HG02759 (cell line): ENCODE measurements around the gene LRRC8D.
A peak's percentile ranks its signal among the peaks of the same experiment; 100 is the strongest.

Experiments used
- ATAC-seq: cut with Tn5 transposase; IDR thresholded peaks from one replicate; pipeline ENCODE4 v1.9.1; 2021; ENCODE audit warnings: mild to moderate bottlenecking, moderate library complexity; ENCODE audit not compliant: unreplicated experiment

Gene LRRC8D

DNA sequence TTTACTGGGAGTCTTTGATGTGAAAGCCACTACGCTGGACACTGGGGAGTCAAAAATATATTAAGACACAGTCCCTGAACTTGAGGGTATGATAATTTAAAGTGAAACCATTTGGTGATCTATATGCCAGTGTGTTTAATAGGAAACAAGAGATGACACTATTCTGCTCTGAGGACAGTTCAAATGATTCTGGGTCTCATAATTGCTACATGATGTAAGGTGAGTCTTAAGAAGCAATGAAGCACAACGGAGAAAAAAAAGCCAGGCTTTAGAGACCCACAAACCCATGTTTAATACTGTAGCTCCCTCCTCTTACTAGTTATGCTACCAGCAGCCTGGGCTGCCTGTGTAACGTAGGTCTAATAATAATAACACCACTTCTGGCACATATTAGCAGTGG lies 14.2 kb upstream of the LRRC8D start:
- no peak for ATAC-seq

- no peak for ATAC-seq
Measured at GRCh38 chr1:89807503-89807902, 13.3 kb upstream of the LRRC8D start.

DNA sequence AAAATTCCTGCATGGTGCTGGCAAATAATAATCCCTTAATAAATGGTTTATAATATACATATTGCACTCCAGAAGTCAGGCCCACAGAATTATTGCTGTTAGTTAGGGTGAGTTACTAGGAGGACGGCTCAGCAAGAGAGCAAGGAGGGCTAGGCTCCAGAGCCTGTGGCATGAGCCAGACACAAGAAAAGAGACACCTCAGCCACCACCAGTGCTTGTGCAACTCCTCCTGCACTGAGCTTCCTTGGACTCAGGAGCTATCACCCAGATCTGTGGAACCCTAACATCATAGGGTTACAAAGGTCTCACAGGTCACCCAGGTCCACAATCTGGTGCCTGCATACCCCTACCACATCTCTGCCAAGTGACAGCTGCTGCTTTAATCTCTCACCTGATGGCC lies 12.8 kb upstream of the LRRC8D start:
- ATAC-seq: no peak

DNA sequence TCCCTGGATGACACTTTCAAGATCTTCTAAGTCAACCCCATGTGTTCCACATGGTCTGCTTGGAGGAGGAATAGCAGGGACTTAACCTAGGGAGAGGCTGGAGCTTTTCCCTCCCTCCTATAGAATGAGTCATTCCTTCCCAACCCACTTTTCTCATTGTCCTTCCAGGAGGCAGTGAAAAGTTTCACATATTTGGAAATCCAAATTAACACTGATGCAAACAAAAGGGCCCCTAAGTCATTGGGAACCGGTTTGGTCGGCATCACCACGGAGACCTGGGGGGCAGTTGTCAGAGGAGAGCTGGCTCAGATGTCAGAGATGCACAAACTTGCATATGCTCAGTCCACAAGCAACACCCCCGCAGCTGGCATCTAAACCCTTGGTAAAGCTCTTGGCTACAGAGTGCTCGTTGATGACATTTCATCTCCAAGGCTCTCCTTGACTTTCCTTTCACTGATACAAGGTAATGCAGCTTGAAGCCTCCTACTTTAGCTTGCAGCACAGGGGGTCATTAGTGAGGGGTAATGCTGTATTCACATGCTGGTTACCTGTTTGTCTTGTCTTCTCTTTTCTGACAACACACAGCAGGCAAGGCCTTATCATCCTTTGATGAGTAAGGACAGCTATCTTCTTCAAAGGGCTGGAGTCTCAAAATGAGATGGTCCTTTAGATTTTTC lies 12.3 kb upstream of the LRRC8D start:
- no peak for ATAC-seq

GRCh38 chr1:89809556-89809955 lies 11.3 kb upstream of the LRRC8D start:
- no peak for ATAC-seq

- no peak for ATAC-seq
Measured at GRCh38 chr1:89810302-89810701, 10.5 kb upstream of the LRRC8D start.

DNA sequence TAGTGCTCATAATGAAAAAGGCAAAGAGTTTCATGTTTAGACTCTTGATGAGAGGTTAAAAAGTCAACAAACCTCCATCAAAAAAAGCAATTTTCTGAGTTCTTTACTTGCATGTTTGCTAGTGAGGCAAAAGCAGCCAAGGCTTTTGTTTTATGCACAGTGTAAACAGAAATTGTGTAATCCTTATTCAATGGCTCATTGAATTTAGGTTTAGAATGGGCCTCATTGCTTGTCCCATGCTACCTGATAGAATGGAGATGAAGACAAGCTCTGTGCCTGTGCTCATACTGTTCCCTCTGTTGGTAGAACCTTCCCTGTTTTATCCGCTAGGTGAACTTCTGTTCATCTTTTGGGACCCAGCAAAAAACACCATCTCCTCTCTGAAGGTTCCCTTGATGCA lies 10.0 kb upstream of the LRRC8D start:
- no peak for ATAC-seq

DNA sequence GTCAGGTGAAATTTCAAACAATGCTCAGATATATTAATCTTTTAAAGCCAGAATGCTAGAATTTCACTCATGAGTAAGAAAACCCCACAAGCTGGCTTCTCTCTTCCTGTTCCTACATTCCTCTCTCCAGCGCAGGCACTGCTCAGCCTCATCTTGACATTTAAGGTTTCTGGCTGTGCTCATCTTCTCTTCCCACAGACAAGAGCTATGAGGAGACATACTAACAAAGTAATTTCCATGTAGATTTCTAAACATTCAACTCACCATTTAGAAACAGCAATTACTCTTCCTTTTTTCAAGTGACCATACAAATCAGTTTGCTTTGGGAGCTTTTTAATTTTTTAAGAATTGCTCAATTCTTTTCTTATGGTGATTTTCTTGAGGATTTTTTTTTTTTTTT lies 7.8 kb upstream of the LRRC8D start:
- ATAC-seq: no peak

GRCh38 chr1:89815040-89815439 lies 5.8 kb upstream of the LRRC8D start:
- no peak for ATAC-seq

DNA sequence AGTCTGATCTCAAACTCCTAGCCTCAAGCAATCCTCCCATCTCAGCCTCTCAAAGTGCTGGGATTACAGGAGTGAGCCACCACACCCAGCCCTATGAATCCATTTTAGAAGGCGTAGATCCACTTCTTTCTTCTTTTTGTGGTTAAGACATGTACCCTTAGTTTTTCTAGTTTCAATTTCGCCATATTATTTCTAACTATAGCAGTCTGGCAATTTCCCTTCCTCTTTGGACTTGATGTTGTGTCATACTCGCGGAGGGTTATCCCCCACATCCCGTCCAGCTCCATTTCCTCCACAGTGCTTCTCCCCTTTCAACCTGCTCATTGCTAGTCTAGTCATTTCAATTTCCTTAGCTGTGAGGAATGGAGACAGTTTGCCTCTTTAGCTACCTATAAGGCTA lies 5.2 kb upstream of the LRRC8D start:
- no peak for ATAC-seq

- no peak for ATAC-seq
Measured at GRCh38 chr1:89816366-89816765, 4.5 kb upstream of the LRRC8D start.

DNA sequence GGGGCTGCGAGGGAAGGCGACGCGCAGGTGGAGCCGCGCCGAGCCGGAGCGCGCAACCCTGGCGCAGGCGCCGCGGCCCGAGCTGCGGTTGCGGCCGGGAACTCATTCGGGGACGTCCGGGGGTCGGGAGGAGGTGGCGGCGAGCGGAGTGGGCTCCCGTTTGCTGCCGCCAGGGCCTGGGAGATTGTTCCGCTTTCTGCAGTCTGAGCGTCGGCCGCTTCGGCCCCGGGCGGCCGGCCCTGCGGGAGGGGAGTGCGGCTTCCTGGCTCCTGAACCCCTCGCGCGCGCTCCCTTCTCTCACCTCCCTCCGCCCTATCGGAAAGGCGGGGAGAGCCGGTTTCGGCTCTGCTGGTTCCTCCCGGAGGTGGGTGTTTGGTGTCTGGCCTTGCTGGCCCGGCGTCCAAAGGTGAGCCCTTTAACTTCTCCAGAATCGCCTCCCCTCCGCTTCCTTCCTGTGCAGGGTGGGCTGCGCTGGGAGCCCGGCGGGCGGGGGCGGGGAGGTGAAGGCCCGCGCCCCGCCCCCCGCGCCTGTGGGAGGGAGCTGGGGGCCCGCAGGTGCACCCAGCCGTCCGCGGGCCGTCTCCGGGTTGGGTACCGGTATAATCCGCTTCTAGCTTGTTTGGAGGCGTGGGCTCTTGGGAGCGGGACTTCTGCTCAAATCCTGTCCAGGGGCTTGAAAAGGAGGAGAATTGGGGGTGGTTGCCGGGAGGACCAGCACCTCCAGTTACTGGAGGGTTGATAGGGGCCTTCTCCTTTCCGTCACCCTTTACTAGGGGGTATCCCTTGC lies 683 bp downstream of the LRRC8D start:
- peak; percentile 60 for ATAC-seq

DNA sequence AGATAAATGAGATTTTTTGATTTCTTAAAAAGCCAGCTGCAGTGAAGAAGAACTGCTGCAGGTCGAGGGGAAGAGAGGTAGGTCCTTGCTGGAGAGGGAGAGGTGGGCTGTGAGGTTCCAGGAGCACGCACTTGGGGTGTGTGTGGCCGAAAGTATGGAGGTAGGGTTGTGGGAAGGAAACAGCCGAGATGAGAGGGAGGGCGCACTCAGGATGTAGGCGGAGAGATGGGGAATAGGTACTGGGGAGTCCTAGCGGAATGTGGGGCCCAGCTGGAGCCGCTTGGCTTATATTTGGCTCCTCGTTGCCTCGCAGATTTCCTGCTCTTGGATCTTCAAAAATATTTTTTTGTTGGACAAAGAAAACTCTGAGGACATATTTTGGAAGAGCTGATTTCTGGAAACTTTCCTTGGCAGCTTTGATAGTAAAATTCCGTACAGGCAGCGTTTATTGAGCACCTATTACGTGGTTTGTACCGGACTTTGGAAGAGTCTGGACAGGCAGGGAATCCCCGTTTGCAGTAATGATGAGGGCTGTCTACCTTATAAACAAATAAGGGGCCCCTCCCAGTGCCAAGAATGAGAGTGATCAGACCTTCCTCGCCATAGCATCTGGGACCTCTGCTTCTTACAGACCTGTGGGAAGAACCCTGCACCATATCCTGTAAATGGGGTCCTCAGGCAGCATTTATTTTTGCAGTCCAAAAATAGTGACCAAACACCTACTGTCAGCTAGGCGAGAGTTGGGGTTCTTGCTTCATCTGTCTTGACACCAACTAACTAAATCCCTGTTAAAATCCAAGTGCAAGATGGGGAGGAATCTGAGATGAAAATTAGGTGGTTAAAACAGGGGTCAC lies 1.5 kb downstream of the LRRC8D start:
- no peak for ATAC-seq

- no peak for ATAC-seq
Measured at GRCh38 chr1:89822999-89823628, 2.3 kb downstream of the LRRC8D start.

- peak; percentile 14 for ATAC-seq
Measured at GRCh38 chr1:89823679-89824292, 3.0 kb downstream of the LRRC8D start.

DNA sequence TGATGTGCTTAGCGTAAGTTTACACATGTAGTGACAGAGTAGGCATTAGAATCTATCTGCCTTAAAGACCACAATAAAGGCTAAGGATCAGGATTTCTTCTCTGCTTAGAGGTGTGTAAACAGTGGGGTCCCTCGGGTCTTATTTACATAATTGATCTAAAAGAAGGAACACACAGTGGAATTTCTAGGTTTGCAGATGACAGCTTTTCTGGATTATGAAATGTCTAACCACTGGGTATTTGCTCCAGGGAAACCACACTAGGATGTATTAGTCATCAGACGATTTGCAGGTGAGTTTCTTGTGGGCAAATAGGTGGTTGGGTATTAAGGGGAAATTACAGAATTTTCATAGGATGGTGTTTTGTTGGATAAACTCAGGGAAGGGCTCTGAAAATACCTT lies 5.8 kb downstream of the LRRC8D start:
- no peak for ATAC-seq

DNA sequence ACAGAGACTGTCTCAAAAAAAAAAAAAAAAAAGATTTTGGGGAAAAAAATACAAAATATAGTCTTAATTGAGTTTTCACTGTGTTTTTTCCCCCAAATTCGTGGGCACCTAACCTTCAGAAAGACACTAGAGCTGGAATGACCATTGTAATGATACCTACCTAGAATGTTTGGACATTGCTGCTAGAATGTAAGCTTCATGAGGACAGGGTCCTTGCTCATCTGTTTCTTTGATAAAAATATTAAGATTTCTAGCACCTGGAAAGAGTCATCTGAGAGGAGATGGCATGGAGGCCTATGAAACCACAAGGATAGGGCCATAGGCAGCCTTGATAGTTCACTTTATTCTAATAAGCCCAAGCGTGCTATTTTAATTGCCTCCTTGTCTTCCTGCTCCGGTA lies 6.5 kb downstream of the LRRC8D start:
- ATAC-seq: no peak

DNA sequence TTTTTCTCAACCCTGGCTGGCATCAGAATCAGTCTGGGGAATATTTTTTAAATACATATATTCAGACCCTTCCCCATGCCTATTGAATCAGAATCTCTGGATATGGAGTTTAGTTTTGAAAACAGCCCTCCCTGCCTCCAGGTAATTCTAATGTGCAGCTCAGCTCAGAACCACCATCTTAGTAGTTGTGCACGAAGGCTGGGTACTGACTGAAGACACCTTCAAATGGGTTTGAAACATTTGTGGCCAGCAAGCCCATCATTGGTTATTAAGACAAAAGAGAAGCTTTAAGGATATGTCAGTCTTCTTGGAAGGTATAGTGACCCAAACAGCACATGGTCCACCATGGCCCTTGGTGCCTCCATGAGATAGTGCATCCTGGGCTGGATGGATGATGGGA lies 7.1 kb downstream of the LRRC8D start:
- ATAC-seq: no peak

GRCh38 chr1:89829186-89829585 lies 8.4 kb downstream of the LRRC8D start:
- ATAC-seq: no peak

- no peak for ATAC-seq
Measured at GRCh38 chr1:89831462-89832120, 10.8 kb downstream of the LRRC8D start.
